GM12878 (cell line): ENCODE measurements around the gene RTN4RL1. TPM values are rescaled to one million over a fixed set of nuclear protein-coding genes. Genes with fewer than 3 reads are reported as not detected.

Source experiments
- ATF7 ChIP-seq: fragments of 450-650 bp; IDR thresholded peaks from 2 replicates; pipeline ENCODE4 v1.6.1; 2016; ENCODE audit warnings: low read depth, mild to moderate bottlenecking
- BCL11A ChIP-seq: IDR thresholded peaks from 2 replicates; pipeline ENCODE4 v1.6.1; 2011; ENCODE audit warnings: low read depth, low read length
- CBX3 ChIP-seq: fragments of 200-600 bp; sonication (generic); IDR thresholded peaks from 2 replicates; pipeline ENCODE4 v1.6.1; 2016; ENCODE audit warnings: low read depth, borderline replicate concordance
- CHD4 ChIP-seq: fragments of 200-600 bp; sonication (generic); IDR thresholded peaks from 2 replicates; pipeline ENCODE4 v1.6.1; 2016; ENCODE audit warnings: mild to moderate bottlenecking
- DPF2 ChIP-seq: fragments of 450-650 bp; IDR thresholded peaks from 2 replicates; pipeline ENCODE4 v1.6.1; 2017; ENCODE audit warnings: mild to moderate bottlenecking
- ETV6 ChIP-seq, 2 experiments: fragments of 450-650 bp in 1 of 2; IDR thresholded peaks in 1 of 2; conservative IDR thresholded peaks in 1 of 2; 2 replicates each; pipeline ENCODE4 v1.6.1; 2014; ENCODE audit warnings: antibody characterized with exemption in 1 of 2, borderline replicate concordance in 1 of 2, low read depth in 1 of 2, mild to moderate bottlenecking in 1 of 2, moderate library complexity in 1 of 2
- HCFC1 ChIP-seq: fragments of 150-350 bp; IDR thresholded peaks from 2 replicates; pipeline ENCODE4 v1.6.1; 2014; ENCODE audit warnings: low read length
- HDGF ChIP-seq: fragments of 450-650 bp; IDR thresholded peaks from 2 replicates; pipeline ENCODE4 v1.6.1; 2016; ENCODE audit warnings: antibody characterized with exemption
- MEF2A ChIP-seq: IDR thresholded peaks from 2 replicates; pipeline ENCODE4 v1.6.1; 2011; ENCODE audit warnings: low read depth, mild to moderate bottlenecking, low read length, moderate library complexity; ENCODE audit not compliant: insufficient read depth
- NBN ChIP-seq: fragments of 450-650 bp; IDR thresholded peaks from 2 replicates; pipeline ENCODE4 v1.6.1; 2016
- NFXL1 ChIP-seq: fragments of 450-650 bp; IDR thresholded peaks from 2 replicates; pipeline ENCODE4 v1.6.1; 2017; ENCODE audit warnings: antibody characterized with exemption, mild to moderate bottlenecking, borderline replicate concordance
- NFYB ChIP-seq: IDR thresholded peaks from 2 replicates; pipeline ENCODE4 v1.6.1; 2011; ENCODE audit warnings: low read depth, mild to moderate bottlenecking, low read length, improper control_type of control experiment, moderate library complexity; ENCODE audit not compliant: insufficient read depth
- POU2F2 ChIP-seq: IDR thresholded peaks from 3 replicates; pipeline ENCODE4 v1.6.1; 2011; ENCODE audit warnings: low read depth, mild to moderate bottlenecking, low read length, borderline replicate concordance
- RB1 ChIP-seq: fragments of 450-650 bp; formaldehyde crosslinking; IDR thresholded peaks from 2 replicates; pipeline ENCODE4 v1.6.1; 2017; ENCODE audit warnings: mild to moderate bottlenecking, borderline replicate concordance
- RBBP5 ChIP-seq: fragments of 200-600 bp; sonication (generic); conservative IDR thresholded peaks from 2 replicates; pipeline ENCODE4 v1.6.1; 2016
- RFX5 ChIP-seq: IDR thresholded peaks from 2 replicates; pipeline ENCODE4 v1.6.1; 2011; ENCODE audit warnings: low read depth, low read length, improper control_type of control experiment
- TARDBP ChIP-seq: IDR thresholded peaks from 2 replicates; pipeline ENCODE4 v1.6.1; 2016; ENCODE audit warnings: borderline replicate concordance
- polyA plus RNA-seq, 11 experiments: library from polyadenylated mRNA; depleted of rRNA in 4 of 11; unstranded in 6 of 11; stranded (reverse) in 5 of 11; fragments of >200 nt; fragmentation: Nextera tagmentation in 4 of 11; fragmentation: Illumina TruSeq in 1 of 11; extraction: Ambion mirVana in 4 of 11; extraction: Trizol in 1 of 11; gene quantifications; 1 replicate in 1 of 11; 2 replicates in 10 of 11; pipeline versions ENCODE4 v1.2.1 to v1.2.3, GENCODE V29; 2011 to 2016; ENCODE audit warnings: inconsistent platforms in 2 of 11, missing spikeins in 2 of 11, low read depth in 1 of 11
- total RNA-seq, 4 experiments: library from RNA; depleted of rRNA in 3 of 4; stranded (reverse); fragments of >200 nt in 3 of 4; fragmentation: Illumina TruSeq in 1 of 4; extraction: Trizol in 1 of 4; gene quantifications; 2 replicates each; pipeline versions ENCODE4 v1.2.1 to v1.2.3, GENCODE V29; 2013 to 2021
- TF ChIP-seq, protein P1 (sequence below): IDR thresholded peaks from 2 replicates; pipeline ENCODE4 v1.6.1; 2012; ENCODE audit warnings: low read depth, low read length, improper control_type of control experiment
- TF ChIP-seq, protein P2 (sequence below): fragments of 450-650 bp; IDR thresholded peaks from 2 replicates; pipeline ENCODE4 v1.6.1; 2014; ENCODE audit warnings: mild to moderate bottlenecking
- TF ChIP-seq, protein P3 (sequence below): fragments of 450-650 bp; IDR thresholded peaks from 2 replicates; pipeline ENCODE4 v1.6.1; 2016; ENCODE audit warnings: mild to moderate bottlenecking
- TF ChIP-seq, protein P4 (sequence below): fragments of 150-350 bp; IDR thresholded peaks from 2 replicates; pipeline ENCODE4 v1.6.1; 2014; ENCODE audit warnings: mild to moderate bottlenecking, low read depth, low read length
- TF ChIP-seq, protein P5 (sequence below): fragments of 450-650 bp; IDR thresholded peaks from 2 replicates; pipeline ENCODE4 v1.6.1; 2017; ENCODE audit warnings: low read depth, mild to moderate bottlenecking, moderate library complexity
- TF ChIP-seq, protein P6 (sequence below): IDR thresholded peaks from 2 replicates; pipeline ENCODE4 v1.6.1; 2011; ENCODE audit warnings: borderline replicate concordance, low read depth, mild to moderate bottlenecking, moderate library complexity, mixed read lengths, low read length; ENCODE audit not compliant: insufficient read depth; ENCODE audit errors: extremely low read length

Gene RTN4RL1
- total and polyA plus RNA-seq, 10 of the 15 experiments (the other 5 are each of a cell fraction or from before 2014, with no cell fraction given): 0.08 to 0.11 (median 0.10) TPM; not detected in 7

DNA sequence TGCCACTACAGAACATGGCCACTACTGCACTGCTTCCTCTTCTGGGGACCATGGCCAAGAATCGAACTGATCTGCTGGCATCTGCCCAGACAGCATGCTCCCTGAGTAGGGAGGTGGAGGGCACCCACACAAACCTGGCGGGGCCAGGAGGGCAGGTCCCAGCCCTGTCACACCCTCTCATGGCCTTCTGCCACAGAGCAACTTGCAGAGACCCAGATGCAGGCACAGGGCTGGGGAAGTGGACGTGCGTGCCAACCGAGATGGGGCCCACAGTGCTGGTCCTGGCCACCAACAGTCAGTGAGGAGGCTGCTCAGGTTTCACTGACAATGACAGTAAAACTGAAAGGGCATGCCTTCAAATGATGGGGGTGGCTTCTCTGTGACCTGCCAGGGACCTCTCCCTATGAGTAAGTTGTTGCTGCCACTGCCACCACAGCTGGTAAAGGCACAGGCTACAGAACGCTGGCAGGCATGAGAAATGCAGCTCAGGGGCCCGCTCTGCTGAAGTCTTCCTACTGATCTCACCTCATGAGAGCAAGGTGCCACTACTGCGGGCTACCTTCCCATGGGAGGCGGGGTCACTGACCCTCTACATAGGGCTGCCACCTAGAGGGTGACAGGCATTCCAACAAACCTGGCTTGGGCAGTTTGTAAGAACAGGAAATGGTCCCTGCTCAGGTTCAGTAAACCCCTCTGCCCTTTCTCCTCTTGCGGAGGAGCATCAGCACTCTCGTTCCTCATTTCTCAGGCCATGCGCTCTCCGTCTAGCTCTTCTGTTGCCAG, 45.3 kb upstream of the RTN4RL1 start (continued):
- TF ChIP-seq BCL11A (peak; percentile 99), ETV6 (conservative IDR thresholded peaks at IDR 0.05 in 1 of 2, IDR thresholded peaks at IDR 0.05 in 1 of 2; ENCODE audit: borderline replicate concordance in 1 of 2, low read depth in 1 of 2) (peak in 1 of 2 experiments; percentile 94; a peak in 2 of 4 replicates), CHD4 (no peak), CBX3 (no peak), RBBP5 (no peak), MEF2A (peak; percentile 83), NBN (peak; percentile 89), HCFC1 (no peak), DPF2 (peak; percentile 99), RB1 (no peak), NFXL1 (no peak), NFYB (no peak), ATF7 (peak; percentile 82), TARDBP (peak; percentile 76; the same call in 1 of the 2 replicates), RFX5 (peak; percentile 69), POU2F2 (peak; percentile 94), HDGF (peak; percentile 81)
- TF ChIP-seq, protein P1, sequence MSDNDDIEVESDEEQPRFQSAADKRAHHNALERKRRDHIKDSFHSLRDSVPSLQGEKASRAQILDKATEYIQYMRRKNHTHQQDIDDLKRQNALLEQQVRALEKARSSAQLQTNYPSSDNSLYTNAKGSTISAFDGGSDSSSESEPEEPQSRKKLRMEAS: peak; percentile 12; the same call in 1 of the 2 replicates
- TF ChIP-seq, protein P2, sequence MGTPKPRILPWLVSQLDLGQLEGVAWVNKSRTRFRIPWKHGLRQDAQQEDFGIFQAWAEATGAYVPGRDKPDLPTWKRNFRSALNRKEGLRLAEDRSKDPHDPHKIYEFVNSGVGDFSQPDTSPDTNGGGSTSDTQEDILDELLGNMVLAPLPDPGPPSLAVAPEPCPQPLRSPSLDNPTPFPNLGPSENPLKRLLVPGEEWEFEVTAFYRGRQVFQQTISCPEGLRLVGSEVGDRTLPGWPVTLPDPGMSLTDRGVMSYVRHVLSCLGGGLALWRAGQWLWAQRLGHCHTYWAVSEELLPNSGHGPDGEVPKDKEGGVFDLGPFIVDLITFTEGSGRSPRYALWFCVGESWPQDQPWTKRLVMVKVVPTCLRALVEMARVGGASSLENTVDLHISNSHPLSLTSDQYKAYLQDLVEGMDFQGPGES: no peak
- TF ChIP-seq, protein P3, sequence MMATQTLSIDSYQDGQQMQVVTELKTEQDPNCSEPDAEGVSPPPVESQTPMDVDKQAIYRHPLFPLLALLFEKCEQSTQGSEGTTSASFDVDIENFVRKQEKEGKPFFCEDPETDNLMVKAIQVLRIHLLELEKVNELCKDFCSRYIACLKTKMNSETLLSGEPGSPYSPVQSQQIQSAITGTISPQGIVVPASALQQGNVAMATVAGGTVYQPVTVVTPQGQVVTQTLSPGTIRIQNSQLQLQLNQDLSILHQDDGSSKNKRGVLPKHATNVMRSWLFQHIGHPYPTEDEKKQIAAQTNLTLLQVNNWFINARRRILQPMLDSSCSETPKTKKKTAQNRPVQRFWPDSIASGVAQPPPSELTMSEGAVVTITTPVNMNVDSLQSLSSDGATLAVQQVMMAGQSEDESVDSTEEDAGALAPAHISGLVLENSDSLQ: peak; percentile 63
- TF ChIP-seq, protein P4, sequence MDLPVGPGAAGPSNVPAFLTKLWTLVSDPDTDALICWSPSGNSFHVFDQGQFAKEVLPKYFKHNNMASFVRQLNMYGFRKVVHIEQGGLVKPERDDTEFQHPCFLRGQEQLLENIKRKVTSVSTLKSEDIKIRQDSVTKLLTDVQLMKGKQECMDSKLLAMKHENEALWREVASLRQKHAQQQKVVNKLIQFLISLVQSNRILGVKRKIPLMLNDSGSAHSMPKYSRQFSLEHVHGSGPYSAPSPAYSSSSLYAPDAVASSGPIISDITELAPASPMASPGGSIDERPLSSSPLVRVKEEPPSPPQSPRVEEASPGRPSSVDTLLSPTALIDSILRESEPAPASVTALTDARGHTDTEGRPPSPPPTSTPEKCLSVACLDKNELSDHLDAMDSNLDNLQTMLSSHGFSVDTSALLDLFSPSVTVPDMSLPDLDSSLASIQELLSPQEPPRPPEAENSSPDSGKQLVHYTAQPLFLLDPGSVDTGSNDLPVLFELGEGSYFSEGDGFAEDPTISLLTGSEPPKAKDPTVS: no peak
- TF ChIP-seq, protein P5, sequence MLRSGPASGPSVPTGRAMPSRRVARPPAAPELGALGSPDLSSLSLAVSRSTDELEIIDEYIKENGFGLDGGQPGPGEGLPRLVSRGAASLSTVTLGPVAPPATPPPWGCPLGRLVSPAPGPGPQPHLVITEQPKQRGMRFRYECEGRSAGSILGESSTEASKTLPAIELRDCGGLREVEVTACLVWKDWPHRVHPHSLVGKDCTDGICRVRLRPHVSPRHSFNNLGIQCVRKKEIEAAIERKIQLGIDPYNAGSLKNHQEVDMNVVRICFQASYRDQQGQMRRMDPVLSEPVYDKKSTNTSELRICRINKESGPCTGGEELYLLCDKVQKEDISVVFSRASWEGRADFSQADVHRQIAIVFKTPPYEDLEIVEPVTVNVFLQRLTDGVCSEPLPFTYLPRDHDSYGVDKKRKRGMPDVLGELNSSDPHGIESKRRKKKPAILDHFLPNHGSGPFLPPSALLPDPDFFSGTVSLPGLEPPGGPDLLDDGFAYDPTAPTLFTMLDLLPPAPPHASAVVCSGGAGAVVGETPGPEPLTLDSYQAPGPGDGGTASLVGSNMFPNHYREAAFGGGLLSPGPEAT: peak; percentile 83; the same call in 1 of the 2 replicates
- TF ChIP-seq, protein P6, sequence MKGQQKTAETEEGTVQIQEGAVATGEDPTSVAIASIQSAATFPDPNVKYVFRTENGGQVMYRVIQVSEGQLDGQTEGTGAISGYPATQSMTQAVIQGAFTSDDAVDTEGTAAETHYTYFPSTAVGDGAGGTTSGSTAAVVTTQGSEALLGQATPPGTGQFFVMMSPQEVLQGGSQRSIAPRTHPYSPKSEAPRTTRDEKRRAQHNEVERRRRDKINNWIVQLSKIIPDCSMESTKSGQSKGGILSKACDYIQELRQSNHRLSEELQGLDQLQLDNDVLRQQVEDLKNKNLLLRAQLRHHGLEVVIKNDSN: no peak
